Activated CD8-positive, alpha-beta memory T cell treated with anti-CD3 and anti-CD28 coated beads for 4 hours (primary cell): ENCODE data around the gene POLD2.

Source experiments
- DNase-seq, 2 donors: peaks; one replicate each; pipeline ENCODE4 v3.0.0-alpha.2; 2020; ENCODE audit warnings: low read depth in 2 of 2

The POLD2 gene

GRCh38 chr7:44102846-44103565 is 20.3 kb downstream of the POLD2 start:
- no peak for DNase-seq

- DNase-seq = no peak
Observed at GRCh38 chr7:44101966-44102845, 21.1 kb downstream of the POLD2 start.

GRCh38 chr7:44101303-44101965 is 21.9 kb downstream of the POLD2 start:
- DNase-seq = no peak

- no peak for DNase-seq
Observed at GRCh38 chr7:44100458-44101302, 22.7 kb downstream of the POLD2 start.

GRCh38 chr7:44099669-44100068 is 23.7 kb downstream of the POLD2 start:
- DNase-seq = no peak

GRCh38 chr7:44098092-44099068 is 25.0 kb downstream of the POLD2 start:
- no peak for DNase-seq

- DNase-seq = no peak
Observed at GRCh38 chr7:44097064-44097932, 26.1 kb downstream of the POLD2 start.

GRCh38 chr7:44096326-44096881 is 26.9 kb downstream of the POLD2 start:
- DNase-seq = no peak

- no peak for DNase-seq
Observed at GRCh38 chr7:44095781-44096180, 27.6 kb downstream of the POLD2 start.

GRCh38 chr7:44094883-44095592 is 28.3 kb downstream of the POLD2 start:
- DNase-seq = no peak

- DNase-seq = no peak
Observed at GRCh38 chr7:44094365-44094764, 29.0 kb downstream of the POLD2 start.

- no peak for DNase-seq
Observed at GRCh38 chr7:44093102-44093641, 30.2 kb downstream of the POLD2 start.

GRCh38 chr7:44087911-44088838 is 35.2 kb downstream of the POLD2 start:
- DNase-seq = no peak

GRCh38 chr7:44086627-44087026 is 36.7 kb downstream of the POLD2 start:
- DNase-seq = no peak

- DNase-seq = no peak
Observed at GRCh38 chr7:44085546-44085945, 37.8 kb downstream of the POLD2 start.

- DNase-seq = no peak
Observed at GRCh38 chr7:44084701-44085100, 38.6 kb downstream of the POLD2 start.

GRCh38 chr7:44083796-44084195 is 39.6 kb downstream of the POLD2 start:
- no peak for DNase-seq
